ENCODE data around the gene ZKSCAN1.

GRCh38 chr7:100081535-100082102 lies 66.2 kb downstream of the ZKSCAN1 start, which contains the start of gene ZNF3:
- peak; percentile 80 to 93 (median 91) for TF ChIP-seq CTCF (IDR thresholded peaks at IDR 0.05)
- TF ChIP-seq POLR2A (IDR thresholded peaks at IDR 0.05) = peak; percentile 57 to 70
- peak; percentile 66 to 95 (median 89) for TF ChIP-seq POLR2AphosphoS5 (IDR thresholded peaks at IDR 0.05)
